ENCODE data around the gene ZNF729. TPM values are rescaled to one million over a fixed set of nuclear protein-coding genes. Genes with fewer than 3 reads are reported as not detected.

ZNF729 gene
- total and polyA plus RNA-seq, 10 of the 15 experiments (the other 5 are each of a cell fraction or from before 2014, with no cell fraction given): not detected

GRCh38 chr19:22326219-22326618 lies 40.0 kb downstream of the ZNF729 start (continued):
- TF ChIP-seq SRF (IDR thresholded peaks at IDR 0.05; ENCODE audit: low read depth in 2 of 2, low read length in 2 of 2): no peak

GRCh38 chr19:22327321-22327720 lies 41.1 kb downstream of the ZNF729 start:
- ChIA-PET CTCF (no interaction called here), POLR2A (no interaction called here), SMC1A (ENCODE audit: uncharacterized antibody, unreplicated experiment) (no interaction called here), RAD21 (ENCODE audit: unreplicated experiment) (no interaction called here)
- no peaks in the 10 kb centered on the region for H3K36me3 ChIP-seq (ENCODE audit: control insufficient read depth in 2 of 2, insufficient read depth in 2 of 2, low read length in 1 of 2)
- no peak overlapping the region for H3K4me2 ChIP-seq (ENCODE audit: control insufficient read depth, insufficient read depth)
- in situ Hi-C loops (cut with MboI) (no loop called here), intact Hi-C loops (cut with micrococcal nuclease; ENCODE audit: unreplicated experiment) (no loop called here)
- no peak overlapping the region for H2AFZ ChIP-seq (ENCODE audit: control insufficient read depth, low read depth, low read length)
- no TSS peak for BruUV-seq (replicated peaks)
- no peaks in the 10 kb centered on the region for H3K27me3 ChIP-seq (replicated peaks in 1 of 2; ENCODE audit: control insufficient read depth in 2 of 2, insufficient read depth in 2 of 2, low read length in 1 of 2)
- 4% methylated on average over 3 of the region's 3 CpGs for WGBS (ENCODE audit: insufficient coverage, insufficient replicate concordance, low lambda C conversion rate, missing lambda C conversion rate)
- no peak overlapping the region for H3K9ac ChIP-seq (ENCODE audit: control insufficient read depth, insufficient read depth, low read length)
- TF ChIP-seq HDAC6 (IDR thresholded peaks at IDR 0.05; ENCODE audit: unreplicated experiment) (no peak), ZNF384 (IDR thresholded peaks at IDR 0.05; ENCODE audit: borderline replicate concordance, low read depth, low read length) (no peak), MYB (IDR thresholded peaks at IDR 0.05; ENCODE audit: borderline replicate concordance, low read depth, low read length) (no peak), POLR2AphosphoS5 (IDR thresholded peaks at IDR 0.05; ENCODE audit: low read length) (no peak), ZNF592 (IDR thresholded peaks at IDR 0.05) (no peak), RB1 (IDR thresholded peaks at IDR 0.05; ENCODE audit: borderline replicate concordance) (no peak), ZNF274 (IDR thresholded peaks at IDR 0.05; ENCODE audit: insufficient read depth, insufficient read length) (no peak), CHD4 (IDR thresholded peaks at IDR 0.05) (no peak), KDM1A (IDR thresholded peaks at IDR 0.05; ENCODE audit: borderline replicate concordance) (no peak), KAT2A (conservative IDR thresholded peaks at IDR 0.05; ENCODE audit: control insufficient read depth, low read depth, low read length) (no peak), RELB (IDR thresholded peaks at IDR 0.05; ENCODE audit: low read depth) (no peak), BHLHE40 (IDR thresholded peaks at IDR 0.05; ENCODE audit: borderline replicate concordance in 1 of 2, low read depth in 2 of 2, low read length in 1 of 2) (no peak), IKZF1 (conservative IDR thresholded peaks at IDR 0.05) (no peak), CREM (IDR thresholded peaks at IDR 0.05; ENCODE audit: low read depth) (no peak), IKZF2 (IDR thresholded peaks at IDR 0.05) (no peak), RUNX3 (IDR thresholded peaks at IDR 0.05; ENCODE audit: low read length) (no peak), RFX5 (IDR thresholded peaks at IDR 0.05; ENCODE audit: low read depth, low read length) (no peak), TCF12 (IDR thresholded peaks at IDR 0.05; ENCODE audit: low read depth, low read length) (no peak), FOXM1 (IDR thresholded peaks at IDR 0.05; ENCODE audit: low read depth, low read length) (no peak)
- ATAC-seq (no peak), DNase-seq (ENCODE audit: low read depth, low spot score) (no peak), FAIRE-seq (no peak)
- H3K79me2 ChIP-seq (ENCODE audit: control insufficient read depth, insufficient read depth, low read length): no peaks in the 10 kb centered on the region
- no peak overlapping the region for H3K4me3 ChIP-seq
- no peak overlapping the region for H3K27ac ChIP-seq (ENCODE audit: control insufficient read depth, insufficient read depth)
- H3K9me3 ChIP-seq (replicated peaks; ENCODE audit: control insufficient read depth, insufficient read depth, low read length): no peaks in the 10 kb centered on the region; the same call in 1 of the 3 replicates
- no peaks in the 10 kb centered on the region for H3K4me1 ChIP-seq (ENCODE audit: control insufficient read depth, insufficient read depth, low read length)
- H4K20me1 ChIP-seq (ENCODE audit: control insufficient read depth, insufficient read depth): no peaks in the 10 kb centered on the region
